H9 (cell line): Measurements from ENCODE around the gene ITGB3. TPM values are rescaled to one million over a fixed set of nuclear protein-coding genes. Genes with fewer than 3 reads are reported as not detected.

Source experiments
- DNase-seq: peaks from one replicate; pipeline ENCODE4 v3.0.0-alpha.2; 2017
- H2AFZ ChIP-seq: one replicate; pipeline ENCODE4 v1.6.1; 2013; ENCODE audit warnings: mild to moderate bottlenecking, low read length, control low read depth, moderate library complexity
- H2AK5ac ChIP-seq: 2 replicates; pipeline ENCODE4 v1.6.1; 2013; ENCODE audit warnings: low read length, control low read depth, mixed read lengths; ENCODE audit not compliant: insufficient read length
- H2BK120ac ChIP-seq: one replicate; pipeline ENCODE4 v1.6.1; 2013; ENCODE audit warnings: low read depth, mild to moderate bottlenecking, low read length, control low read depth, inconsistent platforms; ENCODE audit not compliant: poor library complexity, severe bottlenecking
- H2BK12ac ChIP-seq: 2 replicates; pipeline ENCODE4 v1.6.1; 2013; ENCODE audit warnings: low read length, control low read depth, mixed read lengths, low read depth; ENCODE audit not compliant: insufficient read length
- H2BK15ac ChIP-seq: 2 replicates; pipeline ENCODE4 v1.6.1; 2013; ENCODE audit warnings: low read depth, low read length, control low read depth
- H2BK20ac ChIP-seq: one replicate; pipeline ENCODE4 v1.6.1; 2013; ENCODE audit warnings: low read depth, mild to moderate bottlenecking, low read length, control low read depth, inconsistent platforms; ENCODE audit not compliant: poor library complexity, severe bottlenecking
- H2BK5ac ChIP-seq: 2 replicates; pipeline ENCODE4 v1.6.1; 2013; ENCODE audit warnings: low read length, control low read depth, mixed read lengths; ENCODE audit not compliant: insufficient read length
- H3K14ac ChIP-seq: 2 replicates; pipeline ENCODE4 v1.6.1; 2013; ENCODE audit warnings: low read length, control low read depth; ENCODE audit not compliant: insufficient read depth
- H3K18ac ChIP-seq: 2 replicates; pipeline ENCODE4 v1.6.1; 2013; ENCODE audit warnings: low read depth, mild to moderate bottlenecking, mixed read lengths, low read length, control low read depth; ENCODE audit not compliant: insufficient read length
- H3K23ac ChIP-seq: 2 replicates; pipeline ENCODE4 v1.6.1; 2013; ENCODE audit warnings: low read length, control low read depth, mixed read lengths, low read depth; ENCODE audit not compliant: insufficient read length
- H3K23me2 ChIP-seq: 2 replicates; pipeline ENCODE4 v1.6.1; 2013; ENCODE audit warnings: low read depth, mild to moderate bottlenecking, mixed read lengths, low read length, control low read depth; ENCODE audit not compliant: insufficient read length, poor library complexity, severe bottlenecking
- H3K27ac ChIP-seq: 2 replicates; pipeline ENCODE4 v1.5.1; 2013; ENCODE audit warnings: low read length, control low read depth, mixed read lengths, low read depth; ENCODE audit not compliant: insufficient read length
- H3K27me3 ChIP-seq: 2 replicates; pipeline ENCODE4 v1.6.1; 2013; ENCODE audit warnings: low read length, control low read depth, inconsistent platforms; ENCODE audit not compliant: insufficient read depth
- H3K4ac ChIP-seq: 2 replicates; pipeline ENCODE4 v1.6.1; 2013; ENCODE audit warnings: low read depth, mild to moderate bottlenecking, control low read depth, inconsistent platforms, low read length, moderate library complexity
- H3K4me1 ChIP-seq: 2 replicates; pipeline ENCODE4 v1.6.1; 2013; ENCODE audit warnings: low read length, control low read depth, inconsistent platforms; ENCODE audit not compliant: insufficient read depth
- H3K4me2 ChIP-seq: 2 replicates; pipeline ENCODE4 v1.6.1; 2013; ENCODE audit warnings: low read length, control low read depth, mixed read lengths; ENCODE audit not compliant: insufficient read length, insufficient read depth
- H3K56ac ChIP-seq: 2 replicates; pipeline ENCODE4 v1.6.1; 2013; ENCODE audit warnings: low read depth, mild to moderate bottlenecking, mixed read lengths, low read length, control low read depth; ENCODE audit not compliant: insufficient read length
- H3K79me1 ChIP-seq: 2 replicates; pipeline ENCODE4 v1.6.1; 2013; ENCODE audit warnings: low read depth, mild to moderate bottlenecking, moderate library complexity, low read length, control low read depth, inconsistent platforms; ENCODE audit not compliant: insufficient read depth, poor library complexity, severe bottlenecking
- H3K79me2 ChIP-seq: 2 replicates; pipeline ENCODE4 v1.6.1; 2013; ENCODE audit warnings: low read length, control low read depth, inconsistent platforms; ENCODE audit not compliant: insufficient read depth
- H3K9ac ChIP-seq: 2 replicates; pipeline ENCODE4 v1.6.1; 2013; ENCODE audit warnings: low read length, control low read depth, mixed read lengths; ENCODE audit not compliant: insufficient read length; ENCODE audit errors: extremely low read depth
- H3K9me3 ChIP-seq: one replicate; pipeline ENCODE4 v1.6.1; 2013; ENCODE audit warnings: low read depth, low read length, inconsistent platforms; ENCODE audit not compliant: control insufficient read depth
- H3T11ph ChIP-seq: one replicate; pipeline ENCODE4 v1.6.1; 2013; ENCODE audit warnings: mild to moderate bottlenecking, low read length, control low read depth, inconsistent platforms
- H4K20me1 ChIP-seq: one replicate; pipeline ENCODE4 v1.6.1; 2013; ENCODE audit not compliant: control insufficient read depth, insufficient read length, insufficient read depth
- H4K5ac ChIP-seq: 2 replicates; pipeline ENCODE4 v1.6.1; 2013; ENCODE audit warnings: low read depth, mild to moderate bottlenecking, mixed read lengths, low read length, control low read depth; ENCODE audit not compliant: insufficient read length
- H4K8ac ChIP-seq: replicated peaks from 2 replicates; pipeline ENCODE4 v1.6.1; 2013; ENCODE audit warnings: low read length, control low read depth, mixed read lengths, low read depth; ENCODE audit not compliant: insufficient read length
- H4K91ac ChIP-seq: 2 replicates; pipeline ENCODE4 v1.6.1; 2013; ENCODE audit warnings: low read depth, mild to moderate bottlenecking, moderate library complexity, mixed read lengths, low read length, control low read depth; ENCODE audit not compliant: insufficient read length
- H3K27ac Mint-ChIP-seq, 3 experiments: 2 replicates in 2 of 3; 3 replicates in 1 of 3; pipeline ENCODE4 v1.8.0; 2020 to 2021; ENCODE audit warnings: mixed read lengths in 3 of 3, mild to moderate bottlenecking in 1 of 3, moderate library complexity in 1 of 3
- H3K27me3 Mint-ChIP-seq: 2 replicates; pipeline ENCODE4 v1.8.0; 2021; ENCODE audit warnings: low read depth, mild to moderate bottlenecking, moderate library complexity, mixed read lengths
- H3K36me3 Mint-ChIP-seq, 3 experiments: 2 replicates in 2 of 3; 3 replicates in 1 of 3; pipeline ENCODE4 v1.8.0; 2020 to 2021; ENCODE audit warnings: low read depth in 3 of 3, mixed read lengths in 3 of 3; ENCODE audit not compliant: insufficient read depth in 1 of 3
- H3K4me1 Mint-ChIP-seq, 2 experiments: 2 replicates each; pipeline ENCODE4 v1.8.0; 2020; ENCODE audit warnings: mixed read lengths in 2 of 2
- H3K4me3 Mint-ChIP-seq, 2 experiments: 2 replicates in 1 of 2; 3 replicates in 1 of 2; pipeline ENCODE4 v1.8.0; 2020 to 2021; ENCODE audit warnings: mild to moderate bottlenecking in 2 of 2, mixed read lengths in 2 of 2, moderate library complexity in 1 of 2
- H3K9me3 Mint-ChIP-seq, 2 experiments: 2 replicates in 1 of 2; 3 replicates in 1 of 2; pipeline ENCODE4 v1.8.0; 2020; ENCODE audit warnings: mild to moderate bottlenecking in 2 of 2, mixed read lengths in 2 of 2, moderate library complexity in 1 of 2
- WGBS: extraction: QIAGEN DNeasy Blood & Tissue Kit; methylation state at CpG from one replicate; pipeline ENCODE4 v1.1.7; 2013; ENCODE audit warnings: missing lambda C conversion rate, low lambda C conversion rate, mixed read lengths; ENCODE audit not compliant: insufficient read length; ENCODE audit errors: extremely low coverage; 5-methylcytosine and 5-hydroxymethylcytosine counted together
- total RNA-seq: library from RNA; stranded (reverse); gene quantifications from 2 replicates; pipeline ENCODE4 v1.2.1, GENCODE V29; 2021
- TF ChIP-seq, protein P1 (sequence below): fragments of 200-600 bp; sonication (generic); conservative IDR thresholded peaks from 3 replicates; pipeline ENCODE4 v1.8.0; 2021; ENCODE audit warnings: antibody characterized with exemption, mild to moderate bottlenecking

The ITGB3 gene
- total RNA-seq, 1 experiment from 2014 or later: not detected

- WGBS: no CpG with 5 or more reads among the region's 4 CpGs
- Mint-ChIP-seq H3K27ac (0 out of 7 replicates have a peak overlapping the region, but pooled peaks of 1 of the 3 experiments have one; percentile 16), H3K4me1 (peaks cover 9 to 15% of the 10 kb centered on the region in 2 experiments)
These were observed 56.6 kb downstream of the ITGB3 start for GRCh38 chr17:47310186-47310733.

More at GRCh38 chr17:47310186-47310733, 56.6 kb downstream of the ITGB3 start:
- no peaks in the 10 kb centered on the region for H3K27me3 ChIP-seq
- H3K23me2 ChIP-seq: no peaks in the 10 kb centered on the region
- no peak overlapping the region for H4K5ac ChIP-seq
- H4K91ac ChIP-seq: no peak overlapping the region
- Mint-ChIP-seq H3K4me3 (no peak overlapping the region), H3K9me3 (no peaks in the 10 kb centered on the region; a peak in 1 of 5 replicates), H3K27me3 (peaks cover 2% of the 10 kb centered on the region; the same call in 1 of the 2 replicates), H3K36me3 (no peaks in the 10 kb centered on the region)
- no peaks in the 10 kb centered on the region for H4K20me1 ChIP-seq
- H3K9me3 ChIP-seq: no peaks in the 10 kb centered on the region
- H3K79me1 ChIP-seq: no peaks in the 10 kb centered on the region
- no peak overlapping the region for H3K4me2 ChIP-seq
- H3K27ac ChIP-seq: no peak overlapping the region
- no peak overlapping the region for H2BK15ac ChIP-seq
- DNase-seq: no peak
- H3K4me1 ChIP-seq: 0 out of 2 replicates have a peak, but pooled peaks cover 2% of the 10 kb centered on the region
- H3K9ac ChIP-seq: no peak overlapping the region
- no peak overlapping the region for H2AK5ac ChIP-seq
- H3T11ph ChIP-seq: no peak overlapping the region
- H2AFZ ChIP-seq: no peak overlapping the region
- no peak overlapping the region for H2BK12ac ChIP-seq
- H2BK20ac ChIP-seq: no peak overlapping the region
- H3K18ac ChIP-seq: no peak overlapping the region
- H2BK120ac ChIP-seq: no peak overlapping the region
- H3K14ac ChIP-seq: no peak overlapping the region
- no peak overlapping the region for H3K56ac ChIP-seq
- H3K79me2 ChIP-seq: no peaks in the 10 kb centered on the region
- no peak overlapping the region for H2BK5ac ChIP-seq
- H3K23ac ChIP-seq: no peak overlapping the region
- no peak overlapping the region for H4K8ac ChIP-seq
- TF ChIP-seq, protein P1, sequence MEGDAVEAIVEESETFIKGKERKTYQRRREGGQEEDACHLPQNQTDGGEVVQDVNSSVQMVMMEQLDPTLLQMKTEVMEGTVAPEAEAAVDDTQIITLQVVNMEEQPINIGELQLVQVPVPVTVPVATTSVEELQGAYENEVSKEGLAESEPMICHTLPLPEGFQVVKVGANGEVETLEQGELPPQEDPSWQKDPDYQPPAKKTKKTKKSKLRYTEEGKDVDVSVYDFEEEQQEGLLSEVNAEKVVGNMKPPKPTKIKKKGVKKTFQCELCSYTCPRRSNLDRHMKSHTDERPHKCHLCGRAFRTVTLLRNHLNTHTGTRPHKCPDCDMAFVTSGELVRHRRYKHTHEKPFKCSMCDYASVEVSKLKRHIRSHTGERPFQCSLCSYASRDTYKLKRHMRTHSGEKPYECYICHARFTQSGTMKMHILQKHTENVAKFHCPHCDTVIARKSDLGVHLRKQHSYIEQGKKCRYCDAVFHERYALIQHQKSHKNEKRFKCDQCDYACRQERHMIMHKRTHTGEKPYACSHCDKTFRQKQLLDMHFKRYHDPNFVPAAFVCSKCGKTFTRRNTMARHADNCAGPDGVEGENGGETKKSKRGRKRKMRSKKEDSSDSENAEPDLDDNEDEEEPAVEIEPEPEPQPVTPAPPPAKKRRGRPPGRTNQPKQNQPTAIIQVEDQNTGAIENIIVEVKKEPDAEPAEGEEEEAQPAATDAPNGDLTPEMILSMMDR: no peak
- H3K4ac ChIP-seq: no peak overlapping the region
